Kasumi-1 (cell line): ENCODE measurements around the gene MPV17L2.
A peak's percentile ranks its signal among the peaks of the same experiment; 100 is the strongest.

Experiments used
- DNase-seq, 2 experiments: peaks; one replicate each; lab custom pipeline; 2025; lab: John Stamatoyannopoulos, UW

The MPV17L2 gene

GRCh38 chr19:18160971-18161635, 31.9 kb upstream of the MPV17L2 start:
- DNase-seq, result peak; percentile 20 to 21

- DNase-seq, result no peak
Observed at GRCh38 chr19:18161636-18162002, 31.4 kb upstream of the MPV17L2 start.

GRCh38 chr19:18164072-18164471, 28.9 kb upstream of the MPV17L2 start:
- no peak for DNase-seq

- no peak for DNase-seq
Observed at GRCh38 chr19:18165794-18166544, 27.0 kb upstream of the MPV17L2 start.

GRCh38 chr19:18167011-18167410, 26.0 kb upstream of the MPV17L2 start:
- no peak for DNase-seq

- peak; percentile 49 to 56 for DNase-seq
Observed at GRCh38 chr19:18167975-18168645, 24.9 kb upstream of the MPV17L2 start.

GRCh38 chr19:18168673-18169381, 24.2 kb upstream of the MPV17L2 start:
- no peak for DNase-seq

GRCh38 chr19:18170714-18171255, 22.2 kb upstream of the MPV17L2 start:
- DNase-seq, result no peak

- DNase-seq, result no peak
Observed at GRCh38 chr19:18171605-18172327, 21.3 kb upstream of the MPV17L2 start.

GRCh38 chr19:18172331-18173053, 20.5 kb upstream of the MPV17L2 start:
- no peak for DNase-seq

GRCh38 chr19:18173054-18173571, 19.9 kb upstream of the MPV17L2 start:
- no peak for DNase-seq

GRCh38 chr19:18173572-18174288, 19.3 kb upstream of the MPV17L2 start, which contains the start of gene IFI30:
Gene IFI30, plus strand, starts transcription at chr19:18173813. Its CDS starts 29 bp downstream, at chr19:18173842.
- peak in 1 of 2 experiments; percentile 18 for DNase-seq

- no peak for DNase-seq
Observed at GRCh38 chr19:18174983-18175382, 18.0 kb upstream of the MPV17L2 start.

GRCh38 chr19:18176367-18177310, 16.4 kb upstream of the MPV17L2 start:
- DNase-seq, result no peak

- peak; percentile 32 to 40 for DNase-seq
Observed at GRCh38 chr19:18179957-18180356, 13.1 kb upstream of the MPV17L2 start.

GRCh38 chr19:18183529-18183928, 9.5 kb upstream of the MPV17L2 start:
- DNase-seq, result no peak

- no peak for DNase-seq
Observed at GRCh38 chr19:18185538-18185937, 7.5 kb upstream of the MPV17L2 start.

- DNase-seq, result no peak
Observed at GRCh38 chr19:18190278-18190677, 2.7 kb upstream of the MPV17L2 start.

GRCh38 chr19:18191640-18192062, 1.4 kb upstream of the MPV17L2 start:
- DNase-seq, result no peak
